HCT116 (cell line): Measurements from ENCODE around the gene AGAP1. TPM values are rescaled to one million over a fixed set of nuclear protein-coding genes. Genes with fewer than 3 reads are reported as not detected.

Source experiments
- ATAC-seq: fragments of 200-7000 bp; cut with Tn5 transposase; 2 replicates; pipeline ENCODE4 v1.9.1; 2020; ENCODE audit warnings: mild to moderate bottlenecking, moderate library complexity
- BruUV-seq: library from RNA; stranded (reverse); fragments of 400-500 nt; replicated peaks from 2 replicates; lab custom pipeline; 2021; lab: Mats Ljungman, UMichigan
- CTCF ChIA-PET: fragments of 300-600 bp; sonication (Branson Sonifier 250); formaldehyde crosslinking; loops from one replicate; lab custom pipeline; 2021; ENCODE audit warnings: antibody characterized with exemption; lab: Charles Lee
- POLR2A ChIA-PET: fragments of 300-600, 350-600 bp; sonication (Branson Sonifier 250); formaldehyde crosslinking; loops from one replicate; lab custom pipeline; 2021; ENCODE audit warnings: antibody characterized with exemption; lab: Charles Lee
- RAD21 ChIA-PET, 2 experiments: fragments of 300-600 bp; sonication (Branson Sonifier 250); formaldehyde crosslinking; loops; one replicate each; lab custom pipeline; 2023; ENCODE audit warnings: low total read pairs in 2 of 2; ENCODE audit not compliant: uncharacterized antibody in 2 of 2, unreplicated experiment in 2 of 2, low non-redundant PET in 1 of 2; lab: Charles Lee
- DNase-seq: peaks from one replicate; pipeline ENCODE4 v3.0.0-alpha.2; 2010; ENCODE audit warnings: low read depth, low spot score
- H2AFZ ChIP-seq: fragments of 200-600 bp; shearing (Covaris generic), sonication (generic); 2 replicates; pipeline ENCODE4 v1.6.1; 2017; ENCODE audit warnings: low read depth, mixed run types, mixed read lengths, antibody characterized with exemption, low read length; ENCODE audit not compliant: poor library complexity, severe bottlenecking
- H3K27ac ChIP-seq: 2 replicates; pipeline ENCODE4 v1.5.1; 2012; ENCODE audit warnings: low read depth, low read length
- H3K27me3 ChIP-seq: fragments of 200-600 bp; sonication (generic); 2 replicates; pipeline ENCODE4 v1.6.1; 2016; ENCODE audit warnings: mixed run types, low read length, mixed read lengths; ENCODE audit not compliant: insufficient read depth
- H3K36me3 ChIP-seq, 2 experiments: fragments of 200-500 bp in 1 of 2; fragments of 200-600 bp in 1 of 2; sonication (Bioruptor generic) in 1 of 2; sonication (generic) in 1 of 2; 2 replicates each; pipeline versions ENCODE4 v1.5.1 to v1.6.1; 2014 to 2016; ENCODE audit warnings: low read length in 2 of 2, inconsistent platforms in 1 of 2, mixed read lengths in 1 of 2, mixed run types in 1 of 2; ENCODE audit not compliant: insufficient read depth in 2 of 2, control insufficient read depth in 1 of 2
- H3K4me1 ChIP-seq, 2 experiments: fragments of 200-600 bp in 1 of 2; sonication (generic) in 1 of 2; 2 replicates each; pipeline versions ENCODE4 v1.5.1 to v1.6.1; 2012 to 2017; ENCODE audit warnings: low read length in 2 of 2, inconsistent platforms in 1 of 2, mild to moderate bottlenecking in 1 of 2, mixed read lengths in 1 of 2, mixed run types in 1 of 2, moderate library complexity in 1 of 2; ENCODE audit not compliant: insufficient read depth in 2 of 2, control insufficient read depth in 1 of 2
- H3K4me2 ChIP-seq: fragments of 200-600 bp; sonication (generic); 2 replicates; pipeline ENCODE4 v1.6.1; 2017; ENCODE audit warnings: mixed run types, low read length, mixed read lengths
- H3K4me3 ChIP-seq, 2 experiments: fragments of 200-600 bp in 1 of 2; sonication (generic) in 1 of 2; replicated peaks in 1 of 2; 2 replicates each; pipeline ENCODE4 v1.5.1; 2011 to 2016; ENCODE audit warnings: low read length in 2 of 2, control low read depth in 1 of 2, low read depth in 1 of 2, mild to moderate bottlenecking in 1 of 2, mixed read lengths in 1 of 2, mixed run types in 1 of 2
- H3K79me2 ChIP-seq: fragments of 200-600 bp; sonication (generic); 2 replicates; pipeline ENCODE4 v1.6.1; 2017; ENCODE audit warnings: mild to moderate bottlenecking, mixed run types, low read length, moderate library complexity, mixed read lengths; ENCODE audit not compliant: insufficient read depth
- H3K9ac ChIP-seq: fragments of 200-600 bp; sonication (generic); 2 replicates; pipeline ENCODE4 v1.6.1; 2016; ENCODE audit warnings: low read length, mixed read lengths
- H3K9me2 ChIP-seq: fragments of 200-600 bp; sonication (generic), shearing (Covaris generic); 2 replicates; pipeline ENCODE4 v1.6.1; 2017; ENCODE audit warnings: mixed run types, mild to moderate bottlenecking, moderate library complexity; ENCODE audit not compliant: insufficient read depth
- H3K9me3 ChIP-seq, 2 experiments: fragments of 200-500 bp in 1 of 2; fragments of 200-600 bp in 1 of 2; sonication (Bioruptor generic) in 1 of 2; sonication (generic) in 1 of 2; 2 replicates each; pipeline ENCODE4 v1.6.1; 2014 to 2017; ENCODE audit warnings: low read length in 2 of 2, mixed read lengths in 2 of 2, inconsistent platforms in 1 of 2, low read depth in 1 of 2, mild to moderate bottlenecking in 1 of 2, mixed run types in 1 of 2, moderate library complexity in 1 of 2; ENCODE audit not compliant: control insufficient read depth in 1 of 2, insufficient read depth in 1 of 2
- H4K20me1 ChIP-seq: fragments of 200-600 bp; sonication (generic), shearing (Covaris generic); 2 replicates; pipeline ENCODE4 v1.6.1; 2017; ENCODE audit warnings: mixed run types, mild to moderate bottlenecking, moderate library complexity; ENCODE audit not compliant: insufficient read depth
- CBX3 ChIP-seq: IDR thresholded peaks from 2 replicates; pipeline ENCODE4 v1.6.1; 2012; ENCODE audit warnings: low read depth
- CEBPB ChIP-seq: IDR thresholded peaks from 2 replicates; pipeline ENCODE4 v1.6.1; 2012; ENCODE audit warnings: low read depth
- EZH2 ChIP-seq: fragments of 200-600 bp; sonication (generic); IDR thresholded peaks from 2 replicates; pipeline ENCODE4 v1.6.1; 2017; ENCODE audit warnings: antibody characterized with exemption, mixed run types
- EZH2phosphoT487 ChIP-seq: fragments of 200-600 bp; IDR thresholded peaks from 2 replicates; pipeline ENCODE4 v1.6.1; 2018; ENCODE audit warnings: antibody characterized with exemption, borderline replicate concordance
- FOSL1 ChIP-seq: IDR thresholded peaks from 2 replicates; pipeline ENCODE4 v1.6.1; 2012; ENCODE audit warnings: low read depth
- MAX ChIP-seq: IDR thresholded peaks from 2 replicates; pipeline ENCODE4 v1.6.1; 2012
- POLR2A ChIP-seq: IDR thresholded peaks from 2 replicates; pipeline ENCODE4 v1.7.0; 2011; ENCODE audit warnings: borderline replicate concordance; ENCODE audit not compliant: insufficient read depth, insufficient read length; ENCODE audit errors: extremely low read depth
- RAD21 ChIP-seq: IDR thresholded peaks from 2 replicates; pipeline ENCODE4 v1.6.1; 2012; ENCODE audit warnings: low read depth, mild to moderate bottlenecking
- SIN3A ChIP-seq: IDR thresholded peaks from 2 replicates; pipeline ENCODE4 v1.6.1; 2012; ENCODE audit warnings: low read depth
- SP1 ChIP-seq: IDR thresholded peaks from 2 replicates; pipeline ENCODE4 v1.6.1; 2012; ENCODE audit warnings: low read depth
- TCF7L2 ChIP-seq: IDR thresholded peaks from 2 replicates; pipeline ENCODE4 v1.7.0; 2011; ENCODE audit warnings: borderline replicate concordance, inconsistent platforms; ENCODE audit not compliant: insufficient read depth, insufficient read length; ENCODE audit errors: extremely low read depth
- YY1 ChIP-seq: IDR thresholded peaks from 2 replicates; pipeline ENCODE4 v1.6.1; 2011; ENCODE audit warnings: low read length, low read depth, moderate library complexity, mild to moderate bottlenecking; ENCODE audit not compliant: insufficient replicate concordance; ENCODE audit errors: extremely low read depth
- ZFX ChIP-seq: fragments of 450-650 bp; IDR thresholded peaks from 2 replicates; pipeline ENCODE4 v1.6.1; 2017
- ZNF274 ChIP-seq: fragments of 200-500 bp; sonication (Bioruptor generic); IDR thresholded peaks from 2 replicates; pipeline ENCODE4 v1.6.1; 2014; ENCODE audit warnings: mild to moderate bottlenecking, low read depth, low read length, inconsistent platforms
- intact Hi-C: fragments of 100-400 bp; cut with micrococcal nuclease; formaldehyde crosslinking; loops from 2 replicates; pipeline ENCODE4 v1.10.0; 2022
- total RNA-seq: library from RNA; stranded (reverse); gene quantifications from one replicate; pipeline ENCODE4 v1.2.1, GENCODE V29; 2021; ENCODE audit not compliant: unreplicated experiment

The AGAP1 gene
- total RNA-seq, 1 experiment from 2014 or later = 43.8 TPM

- Histone ChIP-seq H3K9ac (no peak overlapping the region), H3K4me2 (no peak overlapping the region), H3K9me3 (peaks cover 0 to 10% of the 10 kb centered on the region in 2 experiments; a peak in 1 of 4 replicates), H3K27ac (no peak overlapping the region), H3K9me2 (no peaks in the 10 kb centered on the region), H3K27me3 (no peaks in the 10 kb centered on the region), H3K79me2 (peaks cover 90% of the 10 kb centered on the region), H3K4me3 (no peak overlapping the region), H2AFZ (no peak overlapping the region), H3K4me1 (peaks cover 10% of the 10 kb centered on the region in 2 experiments; a peak in 3 of 4 replicates), H3K36me3 (peaks cover 0 to 10% of the 10 kb centered on the region in 2 experiments; a peak in 1 of 4 replicates), H4K20me1 (peaks cover 8% of the 10 kb centered on the region; the same call in 1 of the 2 replicates)
- TF ChIP-seq RAD21 = no peak
- no peak for TF ChIP-seq SIN3A
- no peak for TF ChIP-seq EZH2
- TF ChIP-seq POLR2A = no peak
- no peak for TF ChIP-seq ZFX
- TF ChIP-seq MAX = no peak
- no peak for TF ChIP-seq ZNF274
- no peak for TF ChIP-seq FOSL1
- TF ChIP-seq CBX3 = no peak
- TF ChIP-seq EZH2phosphoT487 = no peak
- no peak for TF ChIP-seq CEBPB
- TF ChIP-seq SP1 = no peak
- TF ChIP-seq TCF7L2 = no peak
- TF ChIP-seq YY1 = no peak
- RAD21 ChIA-PET = no interaction called here
- intact Hi-C loops = no loop called here
- CTCF ChIA-PET = no interaction called here
- no peak for ATAC-seq
- BruUV-seq = no TSS peak
- no peak for DNase-seq
- POLR2A ChIA-PET = no interaction called here
Measured at GRCh38 chr2:235566415-235566814, 72.6 kb downstream of the AGAP1 start.
